GM21367 (cell line): ENCODE data around the gene SLC27A1.
A peak's percentile ranks its signal among the peaks of the same experiment; 100 is the strongest.

Experiments used
- ATAC-seq: cut with Tn5 transposase; IDR thresholded peaks from one replicate; pipeline ENCODE4 v1.9.1; 2021; ENCODE audit not compliant: unreplicated experiment

SLC27A1 gene

GRCh38 chr19:17470068-17470841, at the start of gene SLC27A1:
Gene SLC27A1, plus strand, starts transcription at chr19:17470524. Its CDS starts 17 bp downstream, at chr19:17470541.
- peak; percentile 80 for ATAC-seq

GRCh38 chr19:17421942-17422341, 48.4 kb upstream of the SLC27A1 start:
- no peak for ATAC-seq

GRCh38 chr19:17423429-17424208, 46.7 kb upstream of the SLC27A1 start:
- ATAC-seq = no peak

GRCh38 chr19:17424743-17425365, 45.5 kb upstream of the SLC27A1 start:
- ATAC-seq = no peak

GRCh38 chr19:17429641-17430113, 40.6 kb upstream of the SLC27A1 start:
- ATAC-seq = no peak

GRCh38 chr19:17431417-17431816, 38.9 kb upstream of the SLC27A1 start:
- no peak for ATAC-seq

- ATAC-seq = no peak
Observed at GRCh38 chr19:17435218-17435617, 35.1 kb upstream of the SLC27A1 start.

GRCh38 chr19:17436094-17436873, 34.0 kb upstream of the SLC27A1 start:
- ATAC-seq = no peak

GRCh38 chr19:17436874-17437267, 33.5 kb upstream of the SLC27A1 start:
- ATAC-seq = no peak

- ATAC-seq = no peak
Observed at GRCh38 chr19:17441241-17442021, 28.9 kb upstream of the SLC27A1 start.

- no peak for ATAC-seq
Observed at GRCh38 chr19:17445526-17446165, 24.7 kb upstream of the SLC27A1 start.

GRCh38 chr19:17447704-17448130, 22.6 kb upstream of the SLC27A1 start:
- ATAC-seq = no peak

GRCh38 chr19:17448131-17448967, 22.0 kb upstream of the SLC27A1 start, which contains the start of gene TMEM221:
Gene TMEM221, minus strand, starts transcription at chr19:17448668. Its CDS starts 206 bp downstream, at chr19:17448462.
- ATAC-seq = no peak

- no peak for ATAC-seq
Observed at GRCh38 chr19:17450264-17451075, 19.9 kb upstream of the SLC27A1 start.

GRCh38 chr19:17451820-17452219, 18.5 kb upstream of the SLC27A1 start:
- no peak for ATAC-seq

- no peak for ATAC-seq
Observed at GRCh38 chr19:17454576-17455071, 15.7 kb upstream of the SLC27A1 start.

- no peak for ATAC-seq
Observed at GRCh38 chr19:17455308-17456123, 14.8 kb upstream of the SLC27A1 start.
